Measurements from ENCODE around the gene AADAC. TPM values are rescaled to one million over a fixed set of nuclear protein-coding genes. Genes with fewer than 3 reads are reported as not detected.

AADAC gene
- total RNA-seq, 1 donor from 2014 or later = not detected

- no peak overlapping the region for H3K4me2 ChIP-seq (ENCODE audit: low read length)
- no peaks in the 10 kb centered on the region for H3K9me3 ChIP-seq (ENCODE audit: insufficient read depth, low read depth, low read length)
- no peak overlapping the region for H3K9ac ChIP-seq (ENCODE audit: low read length)
- H3K4me1 ChIP-seq (ENCODE audit: insufficient read depth, low read length) = no peaks in the 10 kb centered on the region
- H2AFZ ChIP-seq (ENCODE audit: low read depth, low read length) = no peak overlapping the region
- H3K36me3 ChIP-seq (ENCODE audit: insufficient read depth, low read length) = no peaks in the 10 kb centered on the region
- H4K20me1 ChIP-seq (ENCODE audit: insufficient read depth, low read length) = no peaks in the 10 kb centered on the region
- H3K27me3 Mint-ChIP-seq (ENCODE audit: low read depth, unreplicated experiment) = no peaks in the 10 kb centered on the region
- TF ChIP-seq EZH2 (IDR thresholded peaks at IDR 0.05; ENCODE audit: insufficient read depth, low read length) = no peak
- TF ChIP-seq CTCF (IDR thresholded peaks at IDR 0.05; ENCODE audit: insufficient read depth, low read depth, low read length) = no peak
- no peaks in the 10 kb centered on the region for H3K79me2 ChIP-seq (ENCODE audit: insufficient read depth, low read length)
- H3K9me3 Mint-ChIP-seq (ENCODE audit: unreplicated experiment) = no peaks in the 10 kb centered on the region
- peaks cover 4% of the 10 kb centered on the region for H3K4me1 Mint-ChIP-seq (ENCODE audit: low read depth, unreplicated experiment)
- H3K27ac Mint-ChIP-seq (ENCODE audit: unreplicated experiment) = no peak overlapping the region
- no peak overlapping the region for H3K27ac ChIP-seq (ENCODE audit: low read depth, low read length)
- DNase-seq (ENCODE audit: low read depth) = no peak
- no peaks in the 10 kb centered on the region for H3K27me3 ChIP-seq (ENCODE audit: insufficient read depth, low read length)
- no peak overlapping the region for H3K4me3 Mint-ChIP-seq (ENCODE audit: unreplicated experiment)
- H3K4me3 ChIP-seq (ENCODE audit: insufficient read depth, low read depth, low read length) = no peak overlapping the region
- no peak for FAIRE-seq
- H3K36me3 Mint-ChIP-seq (ENCODE audit: low read depth, unreplicated experiment) = no peaks in the 10 kb centered on the region
Measured at GRCh38 chr3:151875759-151876158, 61.8 kb downstream of the AADAC start.

GRCh38 chr3:151877269-151877668 is 63.4 kb downstream of the AADAC start:
- no peak overlapping the region for H3K4me2 ChIP-seq (ENCODE audit: low read length)
- peak; percentile 49 for FAIRE-seq

More at GRCh38 chr3:151877269-151877668, 63.4 kb downstream of the AADAC start:
- no peak overlapping the region for H3K27ac Mint-ChIP-seq (ENCODE audit: unreplicated experiment)
- Histone ChIP-seq H3K9ac (ENCODE audit: low read length) (no peak overlapping the region), H3K4me3 (ENCODE audit: insufficient read depth, low read depth, low read length) (no peak overlapping the region), H3K27me3 (ENCODE audit: insufficient read depth, low read length) (no peaks in the 10 kb centered on the region), H3K4me1 (ENCODE audit: insufficient read depth, low read length) (no peaks in the 10 kb centered on the region), H4K20me1 (ENCODE audit: insufficient read depth, low read length) (no peaks in the 10 kb centered on the region), H3K79me2 (ENCODE audit: insufficient read depth, low read length) (no peaks in the 10 kb centered on the region), H3K9me3 (ENCODE audit: insufficient read depth, low read depth, low read length) (no peaks in the 10 kb centered on the region), H3K27ac (ENCODE audit: low read depth, low read length) (no peak overlapping the region), H2AFZ (ENCODE audit: low read depth, low read length) (no peak overlapping the region), H3K36me3 (ENCODE audit: insufficient read depth, low read length) (no peaks in the 10 kb centered on the region)
- peaks cover 4% of the 10 kb centered on the region for H3K4me1 Mint-ChIP-seq (ENCODE audit: low read depth, unreplicated experiment)
- no peak for DNase-seq (ENCODE audit: low read depth)
- TF ChIP-seq CTCF (IDR thresholded peaks at IDR 0.05; ENCODE audit: insufficient read depth, low read depth, low read length) = no peak
- TF ChIP-seq EZH2 (IDR thresholded peaks at IDR 0.05; ENCODE audit: insufficient read depth, low read length) = no peak
- H3K36me3 Mint-ChIP-seq (ENCODE audit: low read depth, unreplicated experiment) = no peaks in the 10 kb centered on the region
- no peaks in the 10 kb centered on the region for H3K27me3 Mint-ChIP-seq (ENCODE audit: low read depth, unreplicated experiment)
- no peaks in the 10 kb centered on the region for H3K9me3 Mint-ChIP-seq (ENCODE audit: unreplicated experiment)
- H3K4me3 Mint-ChIP-seq (ENCODE audit: unreplicated experiment) = no peak overlapping the region

Other genes with a start within 250 kb of the AADAC start
- gene AADACL2, start 80.2 kb upstream of the AADAC start, total RNA-seq = not detected in 2 replicates
- 0.17 TPM in 1 of 2 replicates, not detected in the other for gene SUCNR1, start 59.5 kb downstream of the AADAC start, total RNA-seq